Measurements from ENCODE around the gene CDON. TPM values are rescaled to one million over a fixed set of nuclear protein-coding genes. Genes with fewer than 3 reads are reported as not detected.

Gene CDON
- total and polyA plus RNA-seq, 2 donors (not counting 1 experiment from before 2014, with no cell fraction given) = 0.01 TPM; not detected in 1

DNA sequence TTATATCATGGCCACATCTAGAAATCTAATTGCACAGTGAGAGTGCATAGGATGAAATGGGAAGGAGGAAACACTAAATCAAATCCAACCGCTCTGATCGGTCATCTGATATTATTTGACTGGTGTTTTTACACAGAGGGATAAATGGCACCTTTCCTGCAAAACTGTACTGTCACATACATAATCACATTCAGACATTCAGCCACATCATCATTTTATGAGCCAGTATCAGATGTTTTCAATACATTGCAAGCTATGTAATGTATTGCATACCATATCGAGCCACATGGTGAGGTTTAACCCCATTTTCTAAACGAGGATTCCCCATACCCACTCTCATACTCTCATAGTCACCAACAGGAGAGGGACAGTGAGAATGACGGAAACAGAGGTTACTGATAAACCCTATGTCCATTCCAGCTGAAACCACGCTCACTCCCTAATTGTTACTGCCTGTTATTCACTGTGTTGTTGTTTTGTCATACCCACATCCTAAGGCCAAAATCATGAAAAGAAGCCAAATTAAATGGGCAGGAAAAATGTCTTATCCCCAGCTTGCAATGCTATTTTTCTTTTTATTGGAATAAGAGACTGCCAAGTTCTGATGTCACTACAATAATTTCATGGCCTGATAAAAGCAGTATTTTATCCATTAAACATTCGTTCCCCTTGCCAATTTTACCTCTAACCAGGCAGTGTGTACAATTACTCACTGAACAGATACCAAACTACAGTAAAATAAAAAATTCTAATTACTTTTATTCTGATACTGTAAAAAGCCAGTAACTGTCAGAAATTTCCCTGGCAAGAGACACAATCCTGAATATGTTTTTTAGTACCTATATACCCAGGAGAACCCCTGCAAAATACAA is 9.0 kb downstream of the CDON start:
- Histone ChIP-seq H3K79me2 (ENCODE audit: control insufficient read depth, insufficient read depth, low read length) (no peaks in the 10 kb centered on the region), H3K9ac (ENCODE audit: low read length) (no peak overlapping the region), H3K4me3 (ENCODE audit: control extremely low read depth in 1 of 5, extremely low read depth in 1 of 5, insufficient read depth in 1 of 5, low read depth in 2 of 5, low read length in 4 of 5) (no peak overlapping the region), H3K27ac (ENCODE audit: low read length in 2 of 2) (no peak overlapping the region), H3K4me1 (ENCODE audit: control insufficient read depth in 2 of 2, insufficient read depth in 2 of 2, low read length in 2 of 2) (no peaks in the 10 kb centered on the region), H3K9me3 (ENCODE audit: control extremely low read depth in 1 of 3, control insufficient read depth in 2 of 3, insufficient read depth in 1 of 3, low read length in 2 of 3) (no peaks in the 10 kb centered on the region), H4K20me1 (ENCODE audit: control insufficient read depth, insufficient read depth, low read length, poor library complexity, severe bottlenecking) (no peaks in the 10 kb centered on the region), H3K27me3 (replicated peaks in 1 of 4; ENCODE audit: control extremely low read depth in 1 of 4, control insufficient read depth in 3 of 4, insufficient read depth in 4 of 4, low read length in 3 of 4) (peaks cover 0 to 14% (median 8%) of the 10 kb centered on the region in 4 experiments), H2AFZ (ENCODE audit: insufficient read depth, low read depth, low read length, poor library complexity, severe bottlenecking) (no peak overlapping the region), H3K36me3 (replicated peaks in 1 of 2; ENCODE audit: control extremely low read depth in 1 of 2, control insufficient read depth in 1 of 2, extremely low read depth in 1 of 2, insufficient read depth in 2 of 2, low read length in 1 of 2) (no peaks in the 10 kb centered on the region), H3K4me2 (replicated peaks; ENCODE audit: low read depth, low read length, poor library complexity, severe bottlenecking) (no peak overlapping the region)
- ATAC-seq (ENCODE audit: low read depth) = no peak
- H3K27ac Mint-ChIP-seq = no peak overlapping the region
- TF ChIP-seq, protein P1, sequence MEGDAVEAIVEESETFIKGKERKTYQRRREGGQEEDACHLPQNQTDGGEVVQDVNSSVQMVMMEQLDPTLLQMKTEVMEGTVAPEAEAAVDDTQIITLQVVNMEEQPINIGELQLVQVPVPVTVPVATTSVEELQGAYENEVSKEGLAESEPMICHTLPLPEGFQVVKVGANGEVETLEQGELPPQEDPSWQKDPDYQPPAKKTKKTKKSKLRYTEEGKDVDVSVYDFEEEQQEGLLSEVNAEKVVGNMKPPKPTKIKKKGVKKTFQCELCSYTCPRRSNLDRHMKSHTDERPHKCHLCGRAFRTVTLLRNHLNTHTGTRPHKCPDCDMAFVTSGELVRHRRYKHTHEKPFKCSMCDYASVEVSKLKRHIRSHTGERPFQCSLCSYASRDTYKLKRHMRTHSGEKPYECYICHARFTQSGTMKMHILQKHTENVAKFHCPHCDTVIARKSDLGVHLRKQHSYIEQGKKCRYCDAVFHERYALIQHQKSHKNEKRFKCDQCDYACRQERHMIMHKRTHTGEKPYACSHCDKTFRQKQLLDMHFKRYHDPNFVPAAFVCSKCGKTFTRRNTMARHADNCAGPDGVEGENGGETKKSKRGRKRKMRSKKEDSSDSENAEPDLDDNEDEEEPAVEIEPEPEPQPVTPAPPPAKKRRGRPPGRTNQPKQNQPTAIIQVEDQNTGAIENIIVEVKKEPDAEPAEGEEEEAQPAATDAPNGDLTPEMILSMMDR (IDR thresholded peaks at IDR 0.05) = no peak
- H3K4me3 Mint-ChIP-seq = no peak overlapping the region
- DNase-seq = no peak
- intact Hi-C loops (cut with micrococcal nuclease) = no loop called here
- CTCF ChIA-PET = no interaction called here
- H3K27me3 Mint-ChIP-seq = peaks cover 42% of the 10 kb centered on the region
- H3K9me3 Mint-ChIP-seq (ENCODE audit: insufficient read depth) = no peaks in the 10 kb centered on the region
- POLR2A ChIA-PET = no interaction called here
- WGBS (ENCODE audit: insufficient coverage) = 100% methylated on average over 1 of the region's 7 CpGs
- no peaks in the 10 kb centered on the region for H3K4me1 Mint-ChIP-seq

DNA sequence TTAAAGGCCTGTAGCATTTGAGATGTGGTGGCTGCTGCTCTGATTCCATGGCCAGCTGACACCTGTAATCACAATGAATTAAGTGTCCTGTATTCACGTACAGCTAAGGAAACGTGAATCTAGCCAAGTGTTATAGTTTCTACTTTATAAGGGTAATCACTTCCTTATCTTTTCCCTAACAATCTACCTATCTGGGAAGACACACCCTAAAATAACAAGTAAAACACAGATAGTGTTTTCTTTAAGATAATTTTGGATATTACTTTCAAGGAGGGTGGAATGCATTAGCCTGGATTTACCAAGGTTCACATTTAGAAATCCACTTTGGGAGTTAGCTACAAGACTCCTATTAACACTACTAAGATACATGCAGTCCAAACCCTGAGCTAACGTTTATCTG is 11.5 kb downstream of the CDON start:
- Histone ChIP-seq H3K9me3 (ENCODE audit: control extremely low read depth in 1 of 3, control insufficient read depth in 2 of 3, insufficient read depth in 1 of 3, low read length in 2 of 3) (no peaks in the 10 kb centered on the region), H3K79me2 (ENCODE audit: control insufficient read depth, insufficient read depth, low read length) (no peaks in the 10 kb centered on the region), H3K4me1 (ENCODE audit: control insufficient read depth in 2 of 2, insufficient read depth in 2 of 2, low read length in 2 of 2) (no peaks in the 10 kb centered on the region), H4K20me1 (ENCODE audit: control insufficient read depth, insufficient read depth, low read length, poor library complexity, severe bottlenecking) (no peaks in the 10 kb centered on the region), H3K27me3 (replicated peaks in 1 of 4; ENCODE audit: control extremely low read depth in 1 of 4, control insufficient read depth in 3 of 4, insufficient read depth in 4 of 4, low read length in 3 of 4) (peaks cover 0 to 5% (median 2%) of the 10 kb centered on the region in 4 experiments), H3K4me3 (ENCODE audit: control extremely low read depth in 1 of 5, extremely low read depth in 1 of 5, insufficient read depth in 1 of 5, low read depth in 2 of 5, low read length in 4 of 5) (no peak overlapping the region), H3K27ac (ENCODE audit: low read length in 2 of 2) (no peak overlapping the region), H3K36me3 (replicated peaks in 1 of 2; ENCODE audit: control extremely low read depth in 1 of 2, control insufficient read depth in 1 of 2, extremely low read depth in 1 of 2, insufficient read depth in 2 of 2, low read length in 1 of 2) (no peaks in the 10 kb centered on the region), H3K9ac (ENCODE audit: low read length) (no peak overlapping the region), H3K4me2 (replicated peaks; ENCODE audit: low read depth, low read length, poor library complexity, severe bottlenecking) (no peak overlapping the region), H2AFZ (ENCODE audit: insufficient read depth, low read depth, low read length, poor library complexity, severe bottlenecking) (no peak overlapping the region)
- no peak for DNase-seq
- WGBS (ENCODE audit: insufficient coverage) = no CpG with 5 or more reads among the region's 3 CpGs
- ChIA-PET POLR2A (no interaction called here), CTCF (no interaction called here)
- no peaks in the 10 kb centered on the region for H3K9me3 Mint-ChIP-seq (ENCODE audit: insufficient read depth)
- no peak for ATAC-seq (ENCODE audit: low read depth)
- H3K4me1 Mint-ChIP-seq = no peaks in the 10 kb centered on the region
- intact Hi-C loops (cut with micrococcal nuclease) = no loop called here
- H3K27me3 Mint-ChIP-seq = peaks cover 28% of the 10 kb centered on the region
- no peak for TF ChIP-seq EZH2 (IDR thresholded peaks at IDR 0.05; ENCODE audit: borderline replicate concordance, insufficient read depth, low read depth, low read length, poor library complexity, severe bottlenecking)
- TF ChIP-seq, protein P1 (IDR thresholded peaks at IDR 0.05) = no peak
- no peak overlapping the region for H3K4me3 Mint-ChIP-seq
- no peak overlapping the region for H3K27ac Mint-ChIP-seq
